GM12878 (cell line): ENCODE measurements around the gene IMMT. TPM values are rescaled to one million over a fixed set of nuclear protein-coding genes. Genes with fewer than 3 reads are reported as not detected.

Source experiments
- BRCA1 ChIP-seq: IDR thresholded peaks from 2 replicates; pipeline ENCODE4 v1.6.1; 2011; ENCODE audit warnings: low read depth, low read length, improper control_type of control experiment
- GABPA ChIP-seq: IDR thresholded peaks from 2 replicates; pipeline ENCODE4 v1.6.1; 2014; ENCODE audit warnings: antibody characterized with exemption, low read depth, mild to moderate bottlenecking, inconsistent platforms
- IKZF1 ChIP-seq: fragments of 450-650 bp; conservative IDR thresholded peaks from 2 replicates; pipeline ENCODE4 v1.6.1; 2017; ENCODE audit warnings: antibody characterized with exemption, mild to moderate bottlenecking
- IRF4 ChIP-seq: IDR thresholded peaks from 2 replicates; pipeline ENCODE4 v1.6.1; 2011; ENCODE audit warnings: low read depth, low read length
- MEF2A ChIP-seq: IDR thresholded peaks from 2 replicates; pipeline ENCODE4 v1.6.1; 2011; ENCODE audit warnings: low read depth, mild to moderate bottlenecking, low read length, moderate library complexity; ENCODE audit not compliant: insufficient read depth
- NR2C2 ChIP-seq: IDR thresholded peaks from 2 replicates; pipeline ENCODE4 v1.6.1; 2011; ENCODE audit warnings: borderline replicate concordance, low read depth; ENCODE audit not compliant: control insufficient read depth, insufficient read length
- PML ChIP-seq: IDR thresholded peaks from 2 replicates; pipeline ENCODE4 v1.6.1; 2012; ENCODE audit warnings: low read length, inconsistent platforms
- SMARCA5 ChIP-seq: fragments of 450-650 bp; IDR thresholded peaks from 2 replicates; pipeline ENCODE4 v1.6.1; 2017; ENCODE audit warnings: mild to moderate bottlenecking
- ZNF622 ChIP-seq: fragments of 450-650 bp; IDR thresholded peaks from 2 replicates; pipeline ENCODE4 v1.6.1; 2017; ENCODE audit warnings: mild to moderate bottlenecking, inconsistent platforms
- polyA plus RNA-seq, 11 experiments: library from polyadenylated mRNA; depleted of rRNA in 4 of 11; unstranded in 6 of 11; stranded (reverse) in 5 of 11; fragments of >200 nt; fragmentation: Nextera tagmentation in 4 of 11; fragmentation: Illumina TruSeq in 1 of 11; extraction: Ambion mirVana in 4 of 11; extraction: Trizol in 1 of 11; gene quantifications; 1 replicate in 1 of 11; 2 replicates in 10 of 11; pipeline versions ENCODE4 v1.2.1 to v1.2.3, GENCODE V29; 2011 to 2016; ENCODE audit warnings: inconsistent platforms in 2 of 11, missing spikeins in 2 of 11, low read depth in 1 of 11
- total RNA-seq, 4 experiments: library from RNA; depleted of rRNA in 3 of 4; stranded (reverse); fragments of >200 nt in 3 of 4; fragmentation: Illumina TruSeq in 1 of 4; extraction: Trizol in 1 of 4; gene quantifications; 2 replicates each; pipeline versions ENCODE4 v1.2.1 to v1.2.3, GENCODE V29; 2013 to 2021
- TF ChIP-seq, protein P1 (sequence below): fragments of 150-350 bp; IDR thresholded peaks from 2 replicates; pipeline ENCODE4 v1.6.1; 2016; ENCODE audit warnings: low read depth, low read length

The IMMT gene
- total and polyA plus RNA-seq, 10 of the 15 experiments (the other 5 are each of a cell fraction or from before 2014, with no cell fraction given): 78.4 to 149 (median 98.7) TPM

DNA sequence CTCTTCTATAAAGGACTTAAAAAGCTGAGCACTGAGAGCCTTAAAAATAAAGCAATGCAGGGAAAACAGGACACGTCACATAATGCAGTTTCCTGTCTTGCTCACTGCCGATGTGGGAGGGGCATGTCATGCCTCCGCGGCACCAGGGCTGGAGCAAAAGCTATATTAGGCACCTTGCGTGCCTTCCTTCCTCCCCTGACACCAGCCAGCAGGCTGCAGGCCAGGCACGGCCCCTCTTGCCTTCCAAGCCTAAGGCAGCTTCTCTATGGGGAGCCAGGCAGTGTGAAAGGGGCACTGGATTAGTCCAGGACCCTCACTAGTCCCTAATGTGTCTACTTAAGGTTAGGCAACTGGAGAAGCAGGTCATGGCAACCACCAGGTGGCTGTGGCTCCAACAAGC lies 30.3 kb upstream of the IMMT start (continued):
- TF ChIP-seq, protein P1, sequence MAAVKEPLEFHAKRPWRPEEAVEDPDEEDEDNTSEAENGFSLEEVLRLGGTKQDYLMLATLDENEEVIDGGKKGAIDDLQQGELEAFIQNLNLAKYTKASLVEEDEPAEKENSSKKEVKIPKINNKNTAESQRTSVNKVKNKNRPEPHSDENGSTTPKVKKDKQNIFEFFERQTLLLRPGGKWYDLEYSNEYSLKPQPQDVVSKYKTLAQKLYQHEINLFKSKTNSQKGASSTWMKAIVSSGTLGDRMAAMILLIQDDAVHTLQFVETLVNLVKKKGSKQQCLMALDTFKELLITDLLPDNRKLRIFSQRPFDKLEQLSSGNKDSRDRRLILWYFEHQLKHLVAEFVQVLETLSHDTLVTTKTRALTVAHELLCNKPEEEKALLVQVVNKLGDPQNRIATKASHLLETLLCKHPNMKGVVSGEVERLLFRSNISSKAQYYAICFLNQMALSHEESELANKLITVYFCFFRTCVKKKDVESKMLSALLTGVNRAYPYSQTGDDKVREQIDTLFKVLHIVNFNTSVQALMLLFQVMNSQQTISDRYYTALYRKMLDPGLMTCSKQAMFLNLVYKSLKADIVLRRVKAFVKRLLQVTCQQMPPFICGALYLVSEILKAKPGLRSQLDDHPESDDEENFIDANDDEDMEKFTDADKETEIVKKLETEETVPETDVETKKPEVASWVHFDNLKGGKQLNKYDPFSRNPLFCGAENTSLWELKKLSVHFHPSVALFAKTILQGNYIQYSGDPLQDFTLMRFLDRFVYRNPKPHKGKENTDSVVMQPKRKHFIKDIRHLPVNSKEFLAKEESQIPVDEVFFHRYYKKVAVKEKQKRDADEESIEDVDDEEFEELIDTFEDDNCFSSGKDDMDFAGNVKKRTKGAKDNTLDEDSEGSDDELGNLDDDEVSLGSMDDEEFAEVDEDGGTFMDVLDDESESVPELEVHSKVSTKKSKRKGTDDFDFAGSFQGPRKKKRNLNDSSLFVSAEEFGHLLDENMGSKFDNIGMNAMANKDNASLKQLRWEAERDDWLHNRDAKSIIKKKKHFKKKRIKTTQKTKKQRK: no peak
- TF ChIP-seq NR2C2: no peak
- no peak for TF ChIP-seq BRCA1
- TF ChIP-seq SMARCA5: no peak
- no peak for TF ChIP-seq ZNF622
- TF ChIP-seq MEF2A: 0 out of 2 replicates have a peak, but pooled peaks have one; percentile 67
- no peak for TF ChIP-seq GABPA
- TF ChIP-seq IKZF1: peak; percentile 47; the same call in 1 of the 2 replicates
- no peak for TF ChIP-seq IRF4
- no peak for TF ChIP-seq PML
